Esophagus muscularis mucosa (tissue), 4 donors: ENCODE data around the gene SEMA3D. TPM values are rescaled to one million over a fixed set of nuclear protein-coding genes. Genes with fewer than 3 reads are reported as not detected.

Source experiments
- DNase-seq: peaks from one replicate; pipeline ENCODE4 v3.0.0-alpha.2; 2017; ENCODE audit errors: extremely low spot score
- H3K27ac ChIP-seq, 4 donors: fragments of 200-600 bp; sonication (generic); replicated peaks in 1 of 4; 1 replicate in 3 of 4; 2 replicates in 1 of 4; pipeline ENCODE4 v1.5.1; 2016 to 2019; ENCODE audit warnings: mild to moderate bottlenecking in 1 of 4
- H3K27me3 ChIP-seq, 4 donors: fragments of 200-600 bp; sonication (generic); one replicate each; pipeline versions ENCODE4 v1.5.1 to v1.6.0; 2016 to 2019
- H3K36me3 ChIP-seq, 4 donors: fragments of 200-600 bp; sonication (generic); one replicate each; pipeline ENCODE4 v1.5.1; 2016 to 2019
- H3K4me1 ChIP-seq, 4 donors: fragments of 200-600 bp; sonication (generic); one replicate each; pipeline ENCODE4 v1.5.1; 2016 to 2019
- H3K4me3 ChIP-seq, 4 donors: fragments of 200-600 bp; sonication (generic); 1 replicate in 2 of 4; 2 replicates in 2 of 4; pipeline ENCODE4 v1.5.1; 2016 to 2019; ENCODE audit warnings: mild to moderate bottlenecking in 4 of 4, moderate library complexity in 1 of 4
- H3K9me3 ChIP-seq, 4 donors: fragments of 200-600 bp; sonication (generic); 1 replicate in 3 of 4; 2 replicates in 1 of 4; pipeline ENCODE4 v1.5.1; 2016 to 2019
- CTCF ChIP-seq, 3 experiments: fragments of 200-600 bp in 2 of 3; fragments of 450-650 bp in 1 of 3; sonication (generic) in 2 of 3; IDR thresholded peaks; one replicate each; pipeline ENCODE4 v1.5.1; 2017 to 2019; ENCODE audit warnings: antibody characterized with exemption in 3 of 3, mild to moderate bottlenecking in 2 of 3, moderate library complexity in 1 of 3
- EP300 ChIP-seq: sonication (generic); formaldehyde crosslinking; IDR thresholded peaks from one replicate; pipeline ENCODE4 v1.6.1; 2017; ENCODE audit warnings: antibody characterized with exemption
- POLR2A ChIP-seq: fragments of 450-650 bp; IDR thresholded peaks from one replicate; pipeline ENCODE4 v1.6.1; 2017; ENCODE audit warnings: antibody characterized with exemption, moderate library complexity, mild to moderate bottlenecking, low read depth
- POLR2AphosphoS5 ChIP-seq, 2 donors: sonication (generic); formaldehyde crosslinking; IDR thresholded peaks; one replicate each; pipeline ENCODE4 v1.6.1; 2017; ENCODE audit warnings: antibody characterized with exemption in 2 of 2
- WGBS: methylation state at CpG from one replicate; pipeline ENCODE4 v1.1.5; 2018; 5-methylcytosine and 5-hydroxymethylcytosine counted together
- intact Hi-C: fragments of 100-400 bp; cut with DNase I; formaldehyde crosslinking; loops from one replicate; pipeline ENCODE4 v1.15.1; 2023
- total RNA-seq, 4 donors: library from RNA; depleted of rRNA; stranded (reverse); fragments of >200 nt; gene quantifications; one replicate each; pipeline versions ENCODE4 v1.1.0 to v1.2.1, GENCODE V29; 2016

Gene SEMA3D
- total RNA-seq, 4 donors from 2014 or later = 0.42 to 2.2 (median 1.4) TPM

GRCh38 chr7:85144771-85145170 lies 42.1 kb downstream of the SEMA3D start:
- H3K36me3 ChIP-seq = no peaks in the 10 kb centered on the region
- WGBS = 51% methylated on average over 1 of the region's 1 CpG
- no peak overlapping the region for H3K27ac ChIP-seq
- intact Hi-C loops = no loop called here
- no peak for DNase-seq
- TF ChIP-seq POLR2AphosphoS5 (IDR thresholded peaks at IDR 0.05) = no peak
- no peak for TF ChIP-seq EP300
- no peak for TF ChIP-seq CTCF (IDR thresholded peaks at IDR 0.05)
- no peak for TF ChIP-seq POLR2A
- H3K4me1 ChIP-seq = no peaks in the 10 kb centered on the region
- no peaks in the 10 kb centered on the region for H3K27me3 ChIP-seq
- H3K9me3 ChIP-seq = no peaks in the 10 kb centered on the region
- H3K4me3 ChIP-seq = no peak overlapping the region

GRCh38 chr7:85135977-85136376 lies 50.9 kb downstream of the SEMA3D start:
- Histone ChIP-seq H3K27ac (no peak overlapping the region), H3K9me3 (no peaks in the 10 kb centered on the region), H3K4me1 (no peaks in the 10 kb centered on the region), H3K36me3 (no peaks in the 10 kb centered on the region), H3K4me3 (no peak overlapping the region), H3K27me3 (no peaks in the 10 kb centered on the region)
- intact Hi-C loops = no loop called here
- TF ChIP-seq CTCF (IDR thresholded peaks at IDR 0.05) (no peak), POLR2AphosphoS5 (IDR thresholded peaks at IDR 0.05) (no peak), EP300 (no peak), POLR2A (no peak)
- 67% methylated on average over 2 of the region's 2 CpGs for WGBS
- no peak for DNase-seq

GRCh38 chr7:85133560-85133959 lies 53.3 kb downstream of the SEMA3D start:
- intact Hi-C loops = no loop called here
- H3K36me3 ChIP-seq = no peaks in the 10 kb centered on the region

GRCh38 chr7:85133006-85133405 lies 53.9 kb downstream of the SEMA3D start:
- H3K36me3 ChIP-seq = no peaks in the 10 kb centered on the region
- 92% methylated on average over 2 of the region's 2 CpGs for WGBS
- TF ChIP-seq CTCF (IDR thresholded peaks at IDR 0.05) = no peak
- TF ChIP-seq POLR2AphosphoS5 (IDR thresholded peaks at IDR 0.05) = no peak
- TF ChIP-seq POLR2A = no peak
- no peak for TF ChIP-seq EP300
- H3K4me1 ChIP-seq = no peaks in the 10 kb centered on the region
- H3K9me3 ChIP-seq = no peaks in the 10 kb centered on the region
- no peak overlapping the region for H3K27ac ChIP-seq
- no peaks in the 10 kb centered on the region for H3K27me3 ChIP-seq
- intact Hi-C loops = no loop called here
- DNase-seq = no peak
- no peak overlapping the region for H3K4me3 ChIP-seq

More at GRCh38 chr7:85133560-85133959, 53.3 kb downstream of the SEMA3D start:
- H3K4me1 ChIP-seq = no peaks in the 10 kb centered on the region
- no peaks in the 10 kb centered on the region for H3K27me3 ChIP-seq
- no peak overlapping the region for H3K4me3 ChIP-seq
- 83% methylated on average over 1 of the region's 1 CpG for WGBS
- TF ChIP-seq EP300 = no peak
- TF ChIP-seq POLR2AphosphoS5 (IDR thresholded peaks at IDR 0.05) = no peak
- TF ChIP-seq POLR2A = no peak
- H3K9me3 ChIP-seq = no peaks in the 10 kb centered on the region
- no peak overlapping the region for H3K27ac ChIP-seq
- DNase-seq = no peak

- Histone ChIP-seq H3K27ac (no peak overlapping the region), H3K36me3 (no peaks in the 10 kb centered on the region), H3K4me1 (no peaks in the 10 kb centered on the region), H3K9me3 (no peaks in the 10 kb centered on the region), H3K27me3 (no peaks in the 10 kb centered on the region), H3K4me3 (no peak overlapping the region)
- TF ChIP-seq EP300 (no peak), POLR2AphosphoS5 (IDR thresholded peaks at IDR 0.05) (no peak), POLR2A (no peak), CTCF (IDR thresholded peaks at IDR 0.05) (no peak)
- 89% methylated on average over 4 of the region's 4 CpGs for WGBS
- no peak for DNase-seq
- intact Hi-C loops = no loop called here
Observed at GRCh38 chr7:85130702-85131101, 56.2 kb downstream of the SEMA3D start.
